HepG2 (cell line): ENCODE results near the gene CACNB4. TPM values are rescaled to one million over a fixed set of nuclear protein-coding genes. Genes with fewer than 3 reads are reported as not detected.

Source experiments
- ATAC-seq: fragments of 200-7000 bp; cut with Tn5 transposase; 3 replicates; pipeline ENCODE4 v1.9.1; 2020; ENCODE audit warnings: mild to moderate bottlenecking, moderate library complexity
- BruUV-seq: library from RNA; stranded (reverse); fragments of 400-500 nt; replicated peaks from 2 replicates; lab custom pipeline; 2021; lab: Mats Ljungman, UMichigan
- CTCF ChIA-PET: fragments of 300-600 bp; formaldehyde crosslinking; extraction: SDS; loops from one replicate; lab custom pipeline; 2021; ENCODE audit warnings: low total read pairs, inconsistent platforms, low intra/inter-chr PET ratio; lab: Yijun Ruan, JAX
- POLR2A ChIA-PET: fragments of 350-600 bp; sonication (Branson Sonifier 250); formaldehyde crosslinking; loops from one replicate; lab custom pipeline; 2020; ENCODE audit warnings: antibody characterized with exemption, inconsistent platforms; lab: Yijun Ruan, JAX
- DNase-seq: peaks from one replicate; pipeline ENCODE4 v3.0.0-alpha.2; 2015; ENCODE audit warnings: low spot score
- FAIRE-seq: peaks from 3 replicates; lab custom pipeline; 2011; peaks lifted over from hg19 to GRCh38; lab: Jason Lieb, UNC
- H2AFZ ChIP-seq: one replicate; pipeline ENCODE4 v1.6.1; 2011; ENCODE audit warnings: low read length, inconsistent platforms
- H3K27ac ChIP-seq: fragments of 300-600 bp; 3 replicates; pipeline ENCODE4 v1.8.0; 2011; ENCODE audit warnings: mixed run types, mild to moderate bottlenecking, mixed read lengths, low read length, inconsistent platforms; ENCODE audit not compliant: insufficient read depth; ENCODE audit errors: extremely low read length
- H3K27me3 ChIP-seq, 2 experiments: fragments of 200-600 bp in 1 of 2; 2 replicates in 1 of 2; 3 replicates in 1 of 2; pipeline versions ENCODE4 v1.6.0 to v1.8.0; 2011; ENCODE audit warnings: low read length in 2 of 2, mild to moderate bottlenecking in 2 of 2, moderate library complexity in 2 of 2, inconsistent platforms in 1 of 2; ENCODE audit not compliant: insufficient read depth in 2 of 2, control insufficient read depth in 1 of 2
- H3K36me3 ChIP-seq, 2 experiments: fragments of 200-600 bp in 1 of 2; replicated peaks in 1 of 2; 2 replicates in 1 of 2; 3 replicates in 1 of 2; pipeline versions ENCODE4 v1.5.1 to v1.8.0; 2011; ENCODE audit warnings: low read length in 2 of 2, inconsistent platforms in 1 of 2; ENCODE audit not compliant: insufficient read depth in 2 of 2, control insufficient read depth in 1 of 2
- H3K4me1 ChIP-seq: 2 replicates; pipeline ENCODE4 v1.5.1; 2012; ENCODE audit warnings: low read length, inconsistent platforms; ENCODE audit not compliant: insufficient read depth
- H3K4me2 ChIP-seq: 2 replicates; pipeline ENCODE4 v1.6.0; 2011; ENCODE audit warnings: low read depth, low read length, inconsistent platforms
- H3K4me3 ChIP-seq, 3 experiments: fragments of 200-600 bp in 1 of 3; sonication (generic), shearing (Covaris generic) in 1 of 3; replicated peaks in 1 of 3; 2 replicates each; pipeline ENCODE4 v1.5.1; 2011 to 2016; ENCODE audit warnings: low read length in 3 of 3, inconsistent platforms in 2 of 3, low read depth in 2 of 3, mild to moderate bottlenecking in 2 of 3, control low read depth in 1 of 3, mixed read lengths in 1 of 3; ENCODE audit not compliant: insufficient read depth in 1 of 3
- H3K79me2 ChIP-seq: one replicate; pipeline ENCODE4 v1.6.1; 2011; ENCODE audit warnings: low read length, inconsistent platforms; ENCODE audit not compliant: insufficient read depth
- H3K9ac ChIP-seq: 2 replicates; pipeline ENCODE4 v1.6.0; 2011; ENCODE audit warnings: mild to moderate bottlenecking, low read depth, low read length, inconsistent platforms; ENCODE audit not compliant: insufficient read depth
- H3K9me3 ChIP-seq: 2 replicates; pipeline ENCODE4 v1.5.1; 2012; ENCODE audit warnings: mild to moderate bottlenecking, low read length
- H4K20me1 ChIP-seq: 2 replicates; pipeline ENCODE4 v1.6.0; 2011; ENCODE audit warnings: inconsistent platforms, mild to moderate bottlenecking, low read length, moderate library complexity; ENCODE audit not compliant: insufficient read depth
- AGO2 ChIP-seq: fragments of 200-400 bp; formaldehyde crosslinking; optimal IDR thresholded peaks from 2 replicates; pipeline ENCODE3; 2017; ENCODE audit warnings: mild to moderate bottlenecking, low read depth, low read length, moderate library complexity
- CTCF ChIP-seq: sonication (generic); formaldehyde crosslinking; IDR thresholded peaks from 2 replicates; pipeline ENCODE4 v1.5.0; 2020; ENCODE audit warnings: mild to moderate bottlenecking, missing genetic modification reagents, moderate library complexity
- FOXM1 ChIP-seq: sonication (generic); formaldehyde crosslinking; IDR thresholded peaks from 2 replicates; pipeline ENCODE4 v1.5.0; 2020; ENCODE audit warnings: missing genetic modification reagents
- GFI1 ChIP-seq: sonication (generic); formaldehyde crosslinking; IDR thresholded peaks from 2 replicates; pipeline ENCODE4 v1.5.0; 2020; ENCODE audit warnings: missing genetic modification reagents, mild to moderate bottlenecking, borderline replicate concordance
- GTF3A ChIP-seq: sonication (generic); formaldehyde crosslinking; conservative IDR thresholded peaks from 2 replicates; pipeline ENCODE4 v1.4.0; 2020; ENCODE audit warnings: mild to moderate bottlenecking, missing genetic modification reagents
- HHEX ChIP-seq: IDR thresholded peaks from 2 replicates; pipeline ENCODE4 v1.6.1; 2016; ENCODE audit warnings: control low read depth
- KDM5A ChIP-seq: fragments of 200-600 bp; sonication (generic); IDR thresholded peaks from 2 replicates; pipeline ENCODE4 v1.7.0; 2018; ENCODE audit warnings: antibody characterized with exemption, mild to moderate bottlenecking, low read length, borderline replicate concordance
- KLF6 ChIP-seq: IDR thresholded peaks from 2 replicates; pipeline ENCODE4 v1.8.0; 2016; ENCODE audit warnings: missing biosample characterization, missing genetic modification reagents
- POLR2A ChIP-seq, 2 experiments: IDR thresholded peaks; 2 replicates each; pipeline ENCODE4 v1.6.1; 2011; ENCODE audit warnings: low read depth in 2 of 2, low read length in 2 of 2, mild to moderate bottlenecking in 1 of 2, moderate library complexity in 1 of 2; ENCODE audit not compliant: insufficient read depth in 1 of 2
- RAD21 ChIP-seq: fragments of 450-650 bp; formaldehyde crosslinking; IDR thresholded peaks from 2 replicates; pipeline ENCODE4 v1.5.0; 2020; ENCODE audit warnings: mild to moderate bottlenecking
- RBM22 ChIP-seq: fragments of 200-400 bp; formaldehyde crosslinking; optimal IDR thresholded peaks from 2 replicates; pipeline ENCODE3; 2017; ENCODE audit warnings: mild to moderate bottlenecking, low read length, moderate library complexity
- SMC3 ChIP-seq: IDR thresholded peaks from 2 replicates; pipeline ENCODE4 v1.6.1; 2011; ENCODE audit warnings: low read length, improper control_type of control experiment
- STAG1 ChIP-seq: sonication (generic); formaldehyde crosslinking; IDR thresholded peaks from 2 replicates; pipeline ENCODE4 v1.4.0; 2020; ENCODE audit warnings: missing genetic modification reagents
- TBX2 ChIP-seq: sonication (generic); formaldehyde crosslinking; IDR thresholded peaks from 2 replicates; pipeline ENCODE4 v1.5.0; 2020; ENCODE audit warnings: missing genetic modification reagents, mild to moderate bottlenecking, borderline replicate concordance
- TGIF2 ChIP-seq: IDR thresholded peaks from 2 replicates; pipeline ENCODE4 v1.6.1; 2016; ENCODE audit warnings: control low read depth, missing compliant biosample characterization
- ZIK1 ChIP-seq: sonication (generic); formaldehyde crosslinking; IDR thresholded peaks from 2 replicates; pipeline ENCODE4 v1.5.0; 2020; ENCODE audit warnings: mild to moderate bottlenecking, low read depth, missing genetic modification reagents, borderline replicate concordance
- ZNF224 ChIP-seq: sonication (generic); formaldehyde crosslinking; IDR thresholded peaks from 2 replicates; pipeline ENCODE4 v1.5.0; 2020; ENCODE audit warnings: mild to moderate bottlenecking, missing genetic modification reagents
- ZNF530 ChIP-seq: sonication (generic); formaldehyde crosslinking; IDR thresholded peaks from 2 replicates; pipeline ENCODE4 v1.5.0; 2020; ENCODE audit warnings: low read depth, mild to moderate bottlenecking, missing genetic modification reagents
- ZNF546 ChIP-seq: sonication (generic); formaldehyde crosslinking; conservative IDR thresholded peaks from 2 replicates; pipeline ENCODE4 v1.8.1; 2023; ENCODE audit warnings: mild to moderate bottlenecking, missing genetic modification reagents
- ZNF562 ChIP-seq: sonication (generic); formaldehyde crosslinking; IDR thresholded peaks from 2 replicates; pipeline ENCODE4 v1.8.0; 2022; ENCODE audit warnings: missing genetic modification reagents, borderline replicate concordance
- WGBS: methylation state at CpG from one replicate; pipeline ENCODE4 v1.1.6; 2017; ENCODE audit warnings: low lambda C conversion rate; 5-methylcytosine and 5-hydroxymethylcytosine counted together
- in situ Hi-C: cut with HindIII; loops from 2 replicates; pipeline ENCODE4 v1.10.0; 2017; ENCODE audit warnings: low pct_unique_long_range_greater_than_20kb; ENCODE audit not compliant: extremely low pct_ligation_motif_present
- intact Hi-C: fragments of 100-400 bp; cut with micrococcal nuclease; formaldehyde crosslinking; loops from one replicate; pipeline ENCODE4 v1.10.0; 2022; ENCODE audit not compliant: unreplicated experiment
- polyA plus RNA-seq, 8 experiments: library from polyadenylated mRNA; depleted of rRNA in 3 of 8; stranded (reverse) in 7 of 8; unstranded in 1 of 8; fragments of >200 nt; fragmentation: Illumina TruSeq in 4 of 8; extraction: Trizol in 4 of 8; gene quantifications; 2 replicates each; pipeline versions ENCODE4 v1.2.1 to v1.2.3, GENCODE V29; 2011 to 2016; ENCODE audit warnings: low read depth in 4 of 8, missing spikeins in 1 of 8, mixed read lengths in 1 of 8; ENCODE audit not compliant: insufficient read depth in 1 of 8
- total RNA-seq, 5 experiments: library from RNA; depleted of rRNA; stranded (reverse); fragments of >200 nt; fragmentation: Illumina TruSeq; extraction: Trizol; gene quantifications; 2 replicates each; pipeline ENCODE4 v1.2.3, GENCODE V29; 2016; ENCODE audit warnings: low read depth in 1 of 5

The CACNB4 gene
- total and polyA plus RNA-seq, 2 of the 13 experiments (the other 11 are each of a cell fraction or from before 2014, with no cell fraction given), result 5.1 to 14.3 TPM

DNA sequence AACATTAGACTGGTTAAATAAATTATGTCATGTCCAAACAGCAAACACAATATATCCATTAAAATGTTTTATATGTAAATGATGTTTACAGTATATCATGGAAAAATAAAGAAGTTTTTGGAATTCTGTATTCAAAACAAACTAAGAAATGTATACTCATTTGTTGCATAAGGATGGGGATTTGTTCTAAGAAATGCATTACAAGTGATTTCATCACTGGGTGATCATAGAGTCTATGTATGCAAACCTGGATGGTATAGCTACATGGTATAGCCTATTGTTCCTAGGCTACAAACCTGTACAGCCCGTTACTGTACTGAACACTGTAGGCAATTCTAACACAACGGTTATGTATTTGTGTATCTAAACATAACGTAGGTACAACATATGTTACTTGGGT is 305.7 kb downstream of the CACNB4 start (continued):
- TF ChIP-seq ZNF562 (CRISPR knock-in tag), result no peak

GRCh38 chr2:151792589-151792988 is 306.3 kb downstream of the CACNB4 start:
- DNase-seq, result peak; percentile 32
- 90% methylated on average over 4 of the region's 4 CpGs for WGBS

More at GRCh38 chr2:151792589-151792988, 306.3 kb downstream of the CACNB4 start:
- in situ Hi-C loops (no loop called here), intact Hi-C loops (loop anchor here (5.0 kb wide), 1 partner anchor 155 kb away; no protein-coding TSS in a partner anchor)
- TF ChIP-seq GFI1 (CRISPR knock-in tag), result no peak
- peak; percentile 49; the same call in 1 of the 2 replicates for TF ChIP-seq SMC3
- TF ChIP-seq ZNF562 (CRISPR knock-in tag), result no peak
- no peak for TF ChIP-seq POLR2A (IDR thresholded peaks at IDR 0.05; ENCODE audit: insufficient read depth in 1 of 2, low read depth in 2 of 2, low read length in 2 of 2)
- TF ChIP-seq RAD21, result 0 out of 2 replicates have a peak, but pooled peaks have one; percentile 25
- TF ChIP-seq AGO2, result peak; percentile 8
- no peak for TF ChIP-seq TBX2
- TF ChIP-seq ZNF530, result no peak
- TF ChIP-seq GTF3A (CRISPR knock-in tag), result no peak
- no peak for TF ChIP-seq ZIK1 (CRISPR knock-in tag)
- TF ChIP-seq KDM5A, result no peak
- TF ChIP-seq KLF6 (CRISPR knock-in tag), result no peak
- no peak for TF ChIP-seq FOXM1 (CRISPR knock-in tag)
- TF ChIP-seq ZNF224 (CRISPR knock-in tag), result no peak
- no peak for TF ChIP-seq ZNF546 (CRISPR knock-in tag)
- no peak for TF ChIP-seq HHEX (CRISPR knock-in tag)
- peak; percentile 66 for TF ChIP-seq CTCF (CRISPR knock-in tag)
- peak; percentile 74 for TF ChIP-seq RBM22
- TF ChIP-seq STAG1 (CRISPR knock-in tag), result peak; percentile 61
- TF ChIP-seq TGIF2 (CRISPR knock-in tag), result no peak
- H3K4me3 ChIP-seq, result no peak overlapping the region
- ChIA-PET CTCF (no interaction called here), POLR2A (no interaction called here)
- ATAC-seq, result peak; percentile 87
- H3K79me2 ChIP-seq, result no peaks in the 10 kb centered on the region
- H2AFZ ChIP-seq, result no peak overlapping the region
- H3K27ac ChIP-seq, result no peak overlapping the region
- peak; percentile 56 for FAIRE-seq
- no TSS peak for BruUV-seq
- no peaks in the 10 kb centered on the region for H3K27me3 ChIP-seq
- H3K4me1 ChIP-seq, result no peaks in the 10 kb centered on the region
- H4K20me1 ChIP-seq, result no peaks in the 10 kb centered on the region; the same call in 1 of the 2 replicates
- H3K9ac ChIP-seq, result no peak overlapping the region
- H3K9me3 ChIP-seq, result no peaks in the 10 kb centered on the region
- H3K36me3 ChIP-seq, result peaks cover 2 to 3% of the 10 kb centered on the region in 2 experiments; a peak in 3 of 5 replicates
- H3K4me2 ChIP-seq, result no peak overlapping the region
